Mucosa of descending colon (tissue), 3 donors: ENCODE results near the gene MRPL30. TPM values are rescaled to one million over a fixed set of nuclear protein-coding genes. Genes with fewer than 3 reads are reported as not detected.

Experiments
- ATAC-seq: fragments of 200-7000 bp; cut with Tn5 transposase; one replicate; pipeline ENCODE4 v1.9.1; 2020; ENCODE audit warnings: mild to moderate bottlenecking, moderate library complexity
- DNase-seq, 3 donors: peaks; one replicate each; pipeline ENCODE4 v3.0.0-alpha.2; 2020
- H3K36me3 ChIP-seq: fragments of 200-600 bp; one replicate; pipeline ENCODE4 v1.8.0; 2021; ENCODE audit warnings: low read depth, mild to moderate bottlenecking
- H3K4me1 ChIP-seq: fragments of 200-600 bp; one replicate; pipeline ENCODE4 v1.8.0; 2021; ENCODE audit warnings: low read depth, mild to moderate bottlenecking
- H3K4me3 ChIP-seq: fragments of 200-600 bp; one replicate; pipeline ENCODE4 v1.8.0; 2021; ENCODE audit warnings: mild to moderate bottlenecking
- H3K9me3 ChIP-seq: fragments of 200-600 bp; one replicate; pipeline ENCODE4 v1.8.0; 2021; ENCODE audit warnings: mild to moderate bottlenecking
- intact Hi-C, 2 donors: fragments of 100-400 bp; cut with DNase I in 1 of 2; cut with micrococcal nuclease in 1 of 2; formaldehyde crosslinking; loops; one replicate each; pipeline versions ENCODE4 v1.11.0 to v1.11.1; 2022; cut with DNase I, micrococcal nuclease
- total RNA-seq, 3 donors: library from RNA; stranded (reverse); fragmentation: NEBNext Ultra II Directional in 2 of 3; extraction: Animal tissue kit (Norgen Biotek cat#: 25700) in 2 of 3; gene quantifications; one replicate each; pipeline versions ENCODE4 v1.2.1 to v1.2.4, GENCODE V29; 2021 to 2023
- TF ChIP-seq, protein P1 (sequence below): fragments of 200-600 bp; IDR thresholded peaks from one replicate; pipeline ENCODE4 v1.8.0; 2022; ENCODE audit warnings: antibody characterized with exemption, mild to moderate bottlenecking
- donor health status: DM: no; HTN: no; CAD: no; lungs with moderate emphysema.
- donor health status: DM: no; HTN: no; CAD: no.
- donor health status: DM: no; HTN: yes; CAD: no.

MRPL30 gene
- total RNA-seq, 3 donors from 2014 or later = 22.5 to 23.2 (median 23.0) TPM

DNA sequence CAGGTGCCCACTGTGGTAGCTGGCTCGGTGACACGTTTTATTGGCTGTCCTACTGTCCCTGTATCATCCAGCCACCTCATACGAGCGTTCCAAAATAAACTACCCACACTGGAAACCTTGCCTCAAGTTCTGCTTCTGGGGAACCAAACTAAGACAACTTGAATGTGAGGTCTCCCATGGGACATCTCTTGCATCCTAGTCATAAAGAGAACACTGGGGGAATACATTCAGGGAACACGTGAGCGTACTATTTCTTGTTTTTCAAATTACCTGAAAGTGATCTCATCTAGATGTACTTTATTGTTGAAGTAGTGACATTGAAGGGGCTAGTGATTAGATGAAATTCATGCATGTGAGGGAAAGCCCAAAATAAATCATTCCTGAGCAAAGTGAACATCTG, 59.4 kb downstream of the MRPL30 start:
- Histone ChIP-seq H3K4me1 (no peaks in the 10 kb centered on the region), H3K9me3 (no peaks in the 10 kb centered on the region), H3K36me3 (no peaks in the 10 kb centered on the region), H3K4me3 (no peak overlapping the region)
- ATAC-seq (no peak), DNase-seq (no peak)
- TF ChIP-seq, protein P1, sequence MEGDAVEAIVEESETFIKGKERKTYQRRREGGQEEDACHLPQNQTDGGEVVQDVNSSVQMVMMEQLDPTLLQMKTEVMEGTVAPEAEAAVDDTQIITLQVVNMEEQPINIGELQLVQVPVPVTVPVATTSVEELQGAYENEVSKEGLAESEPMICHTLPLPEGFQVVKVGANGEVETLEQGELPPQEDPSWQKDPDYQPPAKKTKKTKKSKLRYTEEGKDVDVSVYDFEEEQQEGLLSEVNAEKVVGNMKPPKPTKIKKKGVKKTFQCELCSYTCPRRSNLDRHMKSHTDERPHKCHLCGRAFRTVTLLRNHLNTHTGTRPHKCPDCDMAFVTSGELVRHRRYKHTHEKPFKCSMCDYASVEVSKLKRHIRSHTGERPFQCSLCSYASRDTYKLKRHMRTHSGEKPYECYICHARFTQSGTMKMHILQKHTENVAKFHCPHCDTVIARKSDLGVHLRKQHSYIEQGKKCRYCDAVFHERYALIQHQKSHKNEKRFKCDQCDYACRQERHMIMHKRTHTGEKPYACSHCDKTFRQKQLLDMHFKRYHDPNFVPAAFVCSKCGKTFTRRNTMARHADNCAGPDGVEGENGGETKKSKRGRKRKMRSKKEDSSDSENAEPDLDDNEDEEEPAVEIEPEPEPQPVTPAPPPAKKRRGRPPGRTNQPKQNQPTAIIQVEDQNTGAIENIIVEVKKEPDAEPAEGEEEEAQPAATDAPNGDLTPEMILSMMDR = no peak
- intact Hi-C loops = no loop called here

DNA sequence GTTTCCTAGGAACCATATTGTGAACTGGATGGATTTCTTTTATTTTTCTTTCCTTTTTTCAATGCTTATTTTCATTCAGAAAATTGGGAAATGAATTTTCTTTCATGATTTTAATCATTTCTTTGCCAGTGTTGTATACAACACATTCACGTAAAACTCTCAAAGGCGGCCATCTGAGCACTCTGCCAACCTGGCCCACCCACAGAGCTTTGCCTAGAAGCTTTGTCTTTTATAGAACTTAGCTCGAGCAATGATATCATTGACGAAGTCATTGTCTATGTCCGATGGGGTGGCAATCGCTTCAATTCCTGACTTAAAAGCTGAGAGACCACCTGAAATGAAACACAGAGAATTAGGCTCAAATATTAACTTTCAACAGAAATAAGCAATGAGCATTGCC, 61.2 kb downstream of the MRPL30 start:
- no peak overlapping the region for H3K4me3 ChIP-seq
- no peak for DNase-seq
- H3K9me3 ChIP-seq = no peaks in the 10 kb centered on the region
- no peaks in the 10 kb centered on the region for H3K4me1 ChIP-seq
- intact Hi-C loops = no loop called here
- ATAC-seq = no peak
- no peaks in the 10 kb centered on the region for H3K36me3 ChIP-seq
- TF ChIP-seq, protein P1 = no peak

Other genes starting within 250 kb of the MRPL30 start
- gene CRACDL, start 245.0 kb upstream of the MRPL30 start, total RNA-seq = 10 to 100 TPM in 2 of 3 donors, 1 to 10 TPM in 1; 8.0 to 18.1 (median 17.8) TPM
- gene C2orf15, start 39.5 kb upstream of the MRPL30 start, total RNA-seq = 1 to 10 TPM; 1.3 to 3.6 (median 3.5) TPM
- 1 to 10 TPM; 6.6 to 8.8 (median 7.8) TPM for gene TSGA10, start 26.2 kb upstream of the MRPL30 start, total RNA-seq
- gene LIPT1, start 26.2 kb upstream of the MRPL30 start, total RNA-seq = 1 to 10 TPM; 7.0 to 8.4 (median 7.0) TPM
- gene MITD1, start 126 bp upstream of the MRPL30 start, total RNA-seq = 10 to 100 TPM; 21.7 to 24.3 (median 22.0) TPM
- not detected for gene LYG2, start 74.5 kb downstream of the MRPL30 start, total RNA-seq
- 1 to 10 TPM in 2 of 3 donors, not detected in 1; 1.5 to 1.6 TPM for gene LYG1, start 120.0 kb downstream of the MRPL30 start, total RNA-seq
- 10 to 100 TPM; 21.5 to 26.5 (median 25.2) TPM for gene TXNDC9, start 155.1 kb downstream of the MRPL30 start, total RNA-seq
- 10 to 100 TPM; 23.5 to 47.3 (median 30.1) TPM for gene EIF5B, start 156.2 kb downstream of the MRPL30 start, total RNA-seq